ENCODE data around the gene THSD7A.

Gene THSD7A

GRCh38 chr7:11633310-11633709 lies 198.7 kb downstream of the THSD7A start:
- DNase-seq (ENCODE audit: extremely low read depth, insufficient read length) = no peak
- Histone ChIP-seq H3K27me3 (replicated peaks; ENCODE audit: control insufficient read depth, insufficient read depth, low read length) (no peaks in the 10 kb centered on the region), H3K36me3 (ENCODE audit: control insufficient read depth, insufficient read depth, low read length) (no peaks in the 10 kb centered on the region), H3K4me3 (replicated peaks; ENCODE audit: low read depth, low read length) (no peak overlapping the region)
- TF ChIP-seq CTCF (IDR thresholded peaks at IDR 0.05; ENCODE audit: insufficient read depth, low read length, poor library complexity, severe bottlenecking) = no peak

GRCh38 chr7:11630355-11630754 lies 201.6 kb downstream of the THSD7A start:
- Histone ChIP-seq H3K36me3 (ENCODE audit: control insufficient read depth, insufficient read depth, low read length) (no peaks in the 10 kb centered on the region), H3K27me3 (replicated peaks; ENCODE audit: control insufficient read depth, insufficient read depth, low read length) (no peaks in the 10 kb centered on the region)
- TF ChIP-seq CTCF (IDR thresholded peaks at IDR 0.05; ENCODE audit: insufficient read depth, low read length, poor library complexity, severe bottlenecking) = no peak

GRCh38 chr7:11625669-11626068 lies 206.3 kb downstream of the THSD7A start:
- Histone ChIP-seq H3K36me3 (ENCODE audit: control insufficient read depth, insufficient read depth, low read length) (no peaks in the 10 kb centered on the region), H3K4me3 (replicated peaks; ENCODE audit: low read depth, low read length) (no peak overlapping the region), H3K27me3 (replicated peaks; ENCODE audit: control insufficient read depth, insufficient read depth, low read length) (no peaks in the 10 kb centered on the region)
- no peak for TF ChIP-seq CTCF (IDR thresholded peaks at IDR 0.05; ENCODE audit: insufficient read depth, low read length, poor library complexity, severe bottlenecking)
- DNase-seq (ENCODE audit: extremely low read depth, insufficient read length) = no peak

More at GRCh38 chr7:11630355-11630754, 201.6 kb downstream of the THSD7A start:
- H3K4me3 ChIP-seq (replicated peaks; ENCODE audit: low read depth, low read length) = no peak overlapping the region
- DNase-seq (ENCODE audit: extremely low read depth, insufficient read length) = no peak

GRCh38 chr7:11623093-11623678 lies 208.8 kb downstream of the THSD7A start:
- no peak for TF ChIP-seq CTCF (IDR thresholded peaks at IDR 0.05; ENCODE audit: insufficient read depth, low read length, poor library complexity, severe bottlenecking)
- Histone ChIP-seq H3K27me3 (replicated peaks; ENCODE audit: control insufficient read depth, insufficient read depth, low read length) (no peaks in the 10 kb centered on the region), H3K4me3 (replicated peaks; ENCODE audit: low read depth, low read length) (no peak overlapping the region), H3K36me3 (ENCODE audit: control insufficient read depth, insufficient read depth, low read length) (no peaks in the 10 kb centered on the region)
- no peak for DNase-seq (ENCODE audit: extremely low read depth, insufficient read length)

GRCh38 chr7:11620406-11621253 lies 211.4 kb downstream of the THSD7A start:
- Histone ChIP-seq H3K4me3 (replicated peaks; ENCODE audit: low read depth, low read length) (no peak overlapping the region), H3K27me3 (replicated peaks; ENCODE audit: control insufficient read depth, insufficient read depth, low read length) (no peaks in the 10 kb centered on the region), H3K36me3 (ENCODE audit: control insufficient read depth, insufficient read depth, low read length) (no peaks in the 10 kb centered on the region)
- TF ChIP-seq CTCF (IDR thresholded peaks at IDR 0.05; ENCODE audit: insufficient read depth, low read length, poor library complexity, severe bottlenecking) = no peak
- DNase-seq (ENCODE audit: extremely low read depth, insufficient read length) = no peak

Measured in GM06990 (cell line).